ENCODE measurements around the gene EXD3.

The EXD3 gene

GRCh38 chr9:137409515-137409914 lies 13.4 kb downstream of the EXD3 start:
- no peaks in the 10 kb centered on the region for H3K9me3 ChIP-seq (ENCODE audit: low read length)
- no peaks in the 10 kb centered on the region for H3K4me1 ChIP-seq (ENCODE audit: insufficient read depth, low read length)
- H3K4me3 ChIP-seq (ENCODE audit: low read depth in 1 of 2, low read length in 2 of 2), result no peak overlapping the region
- H3K27me3 ChIP-seq (ENCODE audit: control insufficient read depth in 1 of 2, insufficient read depth in 2 of 2, low read length in 2 of 2), result peaks cover 0 to 7% of the 10 kb centered on the region in 2 donors
- H3K9ac ChIP-seq (ENCODE audit: low read length), result no peak overlapping the region
- no peaks in the 10 kb centered on the region for H3K36me3 ChIP-seq (ENCODE audit: insufficient read depth, low read length)
- no peak overlapping the region for H3K27ac ChIP-seq (ENCODE audit: low read depth, low read length)

GRCh38 chr9:137408651-137409405 lies 14.1 kb downstream of the EXD3 start:
- H3K9ac ChIP-seq (ENCODE audit: low read length), result no peak overlapping the region
- H3K27ac ChIP-seq (ENCODE audit: low read depth, low read length), result no peak overlapping the region
- H3K4me1 ChIP-seq (ENCODE audit: insufficient read depth, low read length), result no peaks in the 10 kb centered on the region
- no peaks in the 10 kb centered on the region for H3K36me3 ChIP-seq (ENCODE audit: insufficient read depth, low read length)
- H3K27me3 ChIP-seq (ENCODE audit: control insufficient read depth in 1 of 2, insufficient read depth in 2 of 2, low read length in 2 of 2), result peaks cover 0 to 7% of the 10 kb centered on the region in 2 donors
- no peaks in the 10 kb centered on the region for H3K9me3 ChIP-seq (ENCODE audit: low read length)
- no peak overlapping the region for H3K4me3 ChIP-seq (ENCODE audit: low read depth in 1 of 2, low read length in 2 of 2)

- Histone ChIP-seq H3K36me3 (ENCODE audit: insufficient read depth, low read length) (no peaks in the 10 kb centered on the region), H3K9ac (ENCODE audit: low read length) (no peak overlapping the region), H3K9me3 (ENCODE audit: low read length) (no peaks in the 10 kb centered on the region), H3K4me1 (ENCODE audit: insufficient read depth, low read length) (no peaks in the 10 kb centered on the region), H3K4me3 (ENCODE audit: low read depth in 1 of 2, low read length in 2 of 2) (peak overlapping the region in 1 of 2 donors; percentile 41), H3K27me3 (ENCODE audit: control insufficient read depth in 1 of 2, insufficient read depth in 2 of 2, low read length in 2 of 2) (peaks cover 0 to 7% of the 10 kb centered on the region in 2 donors), H3K27ac (ENCODE audit: low read depth, low read length) (no peak overlapping the region)
Observed at GRCh38 chr9:137407590-137408300, 15.2 kb downstream of the EXD3 start.

- Histone ChIP-seq H3K27me3 (ENCODE audit: control insufficient read depth in 1 of 2, insufficient read depth in 2 of 2, low read length in 2 of 2) (peaks cover 0 to 7% of the 10 kb centered on the region in 2 donors), H3K9ac (ENCODE audit: low read length) (no peak overlapping the region), H3K27ac (ENCODE audit: low read depth, low read length) (no peak overlapping the region)
Observed at GRCh38 chr9:137406876-137407589, 15.9 kb downstream of the EXD3 start.

GRCh38 chr9:137406085-137406760 lies 16.7 kb downstream of the EXD3 start:
- Histone ChIP-seq H3K9me3 (ENCODE audit: low read length) (no peaks in the 10 kb centered on the region), H3K36me3 (ENCODE audit: insufficient read depth, low read length) (no peaks in the 10 kb centered on the region), H3K27ac (ENCODE audit: low read depth, low read length) (no peak overlapping the region)

More at GRCh38 chr9:137406876-137407589, 15.9 kb downstream of the EXD3 start:
- Histone ChIP-seq H3K9me3 (ENCODE audit: low read length) (no peaks in the 10 kb centered on the region), H3K4me1 (ENCODE audit: insufficient read depth, low read length) (no peaks in the 10 kb centered on the region), H3K36me3 (ENCODE audit: insufficient read depth, low read length) (no peaks in the 10 kb centered on the region), H3K4me3 (ENCODE audit: low read depth in 1 of 2, low read length in 2 of 2) (peak overlapping the region; percentile 7 to 41)

GRCh38 chr9:137405677-137406081 lies 17.3 kb downstream of the EXD3 start:
- H3K36me3 ChIP-seq (ENCODE audit: insufficient read depth, low read length), result no peaks in the 10 kb centered on the region
- H3K27ac ChIP-seq (ENCODE audit: low read depth, low read length), result no peak overlapping the region
- H3K27me3 ChIP-seq (ENCODE audit: control insufficient read depth in 1 of 2, insufficient read depth in 2 of 2, low read length in 2 of 2), result peaks cover 0 to 7% of the 10 kb centered on the region in 2 donors
- H3K4me1 ChIP-seq (ENCODE audit: insufficient read depth, low read length), result no peaks in the 10 kb centered on the region
- H3K4me3 ChIP-seq (ENCODE audit: low read depth in 1 of 2, low read length in 2 of 2), result no peak overlapping the region
- no peaks in the 10 kb centered on the region for H3K9me3 ChIP-seq (ENCODE audit: low read length)
- no peak overlapping the region for H3K9ac ChIP-seq (ENCODE audit: low read length)

More at GRCh38 chr9:137406085-137406760, 16.7 kb downstream of the EXD3 start:
- Histone ChIP-seq H3K9ac (ENCODE audit: low read length) (no peak overlapping the region), H3K4me3 (ENCODE audit: low read depth in 1 of 2, low read length in 2 of 2) (peak overlapping the region in 1 of 2 donors; percentile 41), H3K4me1 (ENCODE audit: insufficient read depth, low read length) (no peaks in the 10 kb centered on the region), H3K27me3 (ENCODE audit: control insufficient read depth in 1 of 2, insufficient read depth in 2 of 2, low read length in 2 of 2) (peaks cover 0 to 7% of the 10 kb centered on the region in 2 donors)

GRCh38 chr9:137404961-137405567 lies 17.9 kb downstream of the EXD3 start:
- Histone ChIP-seq H3K4me3 (ENCODE audit: low read depth in 1 of 2, low read length in 2 of 2) (no peak overlapping the region), H3K4me1 (ENCODE audit: insufficient read depth, low read length) (no peaks in the 10 kb centered on the region), H3K36me3 (ENCODE audit: insufficient read depth, low read length) (no peaks in the 10 kb centered on the region), H3K9ac (ENCODE audit: low read length) (no peak overlapping the region), H3K27ac (ENCODE audit: low read depth, low read length) (no peak overlapping the region), H3K9me3 (ENCODE audit: low read length) (no peaks in the 10 kb centered on the region), H3K27me3 (ENCODE audit: control insufficient read depth in 1 of 2, insufficient read depth in 2 of 2, low read length in 2 of 2) (peaks cover 0 to 7% of the 10 kb centered on the region in 2 donors)

GRCh38 chr9:137403269-137403668 lies 19.7 kb downstream of the EXD3 start:
- Histone ChIP-seq H3K9ac (ENCODE audit: low read length) (no peak overlapping the region), H3K27ac (ENCODE audit: low read depth, low read length) (no peak overlapping the region), H3K9me3 (ENCODE audit: low read length) (no peaks in the 10 kb centered on the region), H3K4me1 (ENCODE audit: insufficient read depth, low read length) (no peaks in the 10 kb centered on the region), H3K4me3 (ENCODE audit: low read depth in 1 of 2, low read length in 2 of 2) (no peak overlapping the region), H3K36me3 (ENCODE audit: insufficient read depth, low read length) (no peaks in the 10 kb centered on the region), H3K27me3 (ENCODE audit: control insufficient read depth in 1 of 2, insufficient read depth in 2 of 2, low read length in 2 of 2) (peaks cover 0 to 7% of the 10 kb centered on the region in 2 donors)

GRCh38 chr9:137402746-137403145 lies 20.2 kb downstream of the EXD3 start:
- Histone ChIP-seq H3K27me3 (ENCODE audit: control insufficient read depth in 1 of 2, insufficient read depth in 2 of 2, low read length in 2 of 2) (peaks cover 0 to 7% of the 10 kb centered on the region in 2 donors), H3K9ac (ENCODE audit: low read length) (no peak overlapping the region), H3K9me3 (ENCODE audit: low read length) (no peaks in the 10 kb centered on the region), H3K27ac (ENCODE audit: low read depth, low read length) (no peak overlapping the region), H3K36me3 (ENCODE audit: insufficient read depth, low read length) (no peaks in the 10 kb centered on the region), H3K4me3 (ENCODE audit: low read depth in 1 of 2, low read length in 2 of 2) (no peak overlapping the region), H3K4me1 (ENCODE audit: insufficient read depth, low read length) (no peaks in the 10 kb centered on the region)

GRCh38 chr9:137398561-137399468 lies 24.1 kb downstream of the EXD3 start:
- Histone ChIP-seq H3K9ac (ENCODE audit: low read length) (no peak overlapping the region), H3K27ac (ENCODE audit: low read depth, low read length) (no peak overlapping the region), H3K27me3 (ENCODE audit: control insufficient read depth in 1 of 2, insufficient read depth in 2 of 2, low read length in 2 of 2) (no peaks in the 10 kb centered on the region), H3K4me3 (ENCODE audit: low read depth in 1 of 2, low read length in 2 of 2) (no peak overlapping the region), H3K36me3 (ENCODE audit: insufficient read depth, low read length) (no peaks in the 10 kb centered on the region), H3K4me1 (ENCODE audit: insufficient read depth, low read length) (no peaks in the 10 kb centered on the region), H3K9me3 (ENCODE audit: low read length) (no peaks in the 10 kb centered on the region)
